HG02623 (cell line): ENCODE results near the gene ITGB5.
"Not testable (repeated sequence)": the region's sequence is repeated elsewhere in the genome, so short reads cannot be mapped to it uniquely, and the experiment has no call there.

Experiments used
- ATAC-seq: cut with Tn5 transposase; IDR thresholded peaks from one replicate; pipeline ENCODE4 v1.9.1; 2021; ENCODE audit warnings: moderate library complexity; ENCODE audit not compliant: unreplicated experiment

ITGB5 gene

GRCh38 chr3:124760601-124761000, 126.6 kb downstream of the ITGB5 start:
- no peak for ATAC-seq

DNA sequence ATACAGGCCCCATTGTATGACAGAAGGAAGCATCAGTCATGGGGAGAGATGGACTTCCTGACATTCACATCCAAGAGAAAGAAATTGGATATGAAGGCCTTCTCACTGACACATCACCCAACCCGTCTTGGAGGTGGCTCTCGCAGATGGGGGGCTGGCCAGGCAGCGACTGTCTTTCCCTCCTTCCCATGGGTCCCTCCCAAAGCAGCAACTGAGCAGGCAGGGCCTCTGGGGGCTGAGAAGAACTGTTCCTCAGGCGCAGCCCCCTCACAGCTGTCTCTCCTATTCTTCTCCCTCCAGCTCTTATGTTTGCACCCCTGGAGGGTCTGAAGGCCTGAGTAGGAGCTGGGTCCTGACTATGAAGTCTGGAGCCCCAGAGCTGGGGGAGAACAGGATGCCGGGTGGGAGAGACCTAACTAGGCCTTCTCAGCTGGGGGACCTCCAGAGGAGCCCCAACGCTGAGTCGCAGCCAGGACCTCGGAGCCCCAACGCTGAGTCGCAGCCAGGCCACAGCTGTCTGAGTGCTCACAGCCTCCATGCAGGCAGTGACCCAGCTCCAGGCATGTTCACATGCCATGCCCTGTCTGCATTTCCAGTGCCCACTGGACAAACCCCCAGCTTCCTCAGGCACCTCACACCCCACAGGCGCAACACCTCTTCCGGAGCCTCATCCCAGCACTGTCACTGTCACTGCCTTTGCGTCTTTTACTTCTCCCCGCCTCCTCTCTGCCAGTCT, 127.3 kb downstream of the ITGB5 start:
- no peak for ATAC-seq

GRCh38 chr3:124758851-124759635, 128.1 kb downstream of the ITGB5 start:
- ATAC-seq, result no peak

DNA sequence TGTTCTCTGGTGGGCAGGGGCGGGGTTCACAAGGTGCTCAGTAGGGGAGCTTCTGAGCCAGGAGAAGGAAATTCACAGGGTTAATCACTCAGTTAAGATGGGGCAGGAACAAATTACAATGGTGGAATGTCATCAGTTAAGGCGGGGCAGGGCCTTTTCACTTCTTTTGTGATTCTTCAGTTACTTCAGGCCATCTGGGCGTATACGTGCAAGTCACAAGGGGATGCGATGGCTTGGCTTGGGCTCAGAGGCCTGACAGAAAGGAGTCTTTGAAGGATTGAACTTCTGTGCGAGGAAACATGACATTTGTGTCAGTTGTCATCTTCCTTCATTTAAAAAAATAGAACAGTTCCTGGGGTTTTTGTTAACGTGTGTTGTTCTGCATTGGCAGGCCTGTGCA, 129.2 kb downstream of the ITGB5 start:
- not testable (repeated sequence) for ATAC-seq

GRCh38 chr3:124752051-124752450, 135.1 kb downstream of the ITGB5 start:
- no peak for ATAC-seq

- no peak for ATAC-seq
Observed at GRCh38 chr3:124751501-124751900, 135.7 kb downstream of the ITGB5 start.

GRCh38 chr3:124749877-124750276, 137.3 kb downstream of the ITGB5 start:
- not testable (repeated sequence) for ATAC-seq

GRCh38 chr3:124748560-124749198, 138.5 kb downstream of the ITGB5 start:
- ATAC-seq, result no peak

DNA sequence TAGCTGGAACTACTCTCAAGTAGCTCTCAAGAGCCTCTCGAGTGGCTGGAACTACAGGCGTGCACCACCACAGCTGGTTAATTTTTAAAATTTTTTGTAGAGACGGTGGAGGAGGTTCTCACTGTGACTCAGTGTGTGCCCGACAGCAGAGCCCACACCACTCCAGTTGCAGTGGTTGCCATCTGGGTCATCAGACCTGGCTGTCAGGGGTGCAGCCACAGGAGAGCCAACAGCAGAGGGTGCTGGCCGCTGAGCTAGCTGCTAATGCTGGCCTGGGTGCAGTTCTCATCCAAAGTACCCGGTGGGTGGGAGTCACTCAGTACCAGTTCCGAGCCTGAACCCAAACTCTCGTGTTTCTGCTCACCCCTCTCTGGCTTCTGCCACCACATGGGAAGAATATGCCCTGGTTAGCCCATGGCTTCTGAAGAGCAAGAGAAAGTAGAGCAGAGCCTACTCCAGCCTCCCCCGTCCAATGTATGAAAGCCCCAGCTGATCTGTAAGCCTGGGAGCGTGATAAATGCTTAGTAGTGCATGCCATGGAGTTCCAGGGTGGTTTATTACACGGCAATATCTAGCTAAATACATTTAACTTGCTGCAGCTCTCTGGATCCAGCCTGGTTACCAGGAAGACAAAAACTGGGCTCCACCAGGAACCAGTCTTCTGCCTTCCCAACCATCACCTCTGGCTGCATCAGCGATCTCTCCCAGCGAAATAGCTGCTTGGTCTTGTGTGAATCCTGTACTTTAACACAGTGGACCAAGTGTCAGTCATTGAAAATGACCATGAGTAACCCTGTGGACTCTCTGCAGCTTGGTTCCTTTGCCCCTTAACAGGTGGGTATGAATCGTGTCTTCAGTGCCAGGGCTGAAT, 139.8 kb downstream of the ITGB5 start:
- no peak for ATAC-seq

GRCh38 chr3:124745756-124746155, 141.4 kb downstream of the ITGB5 start:
- ATAC-seq, result no peak

GRCh38 chr3:124741027-124741426, 146.1 kb downstream of the ITGB5 start:
- ATAC-seq, result no peak

GRCh38 chr3:124731760-124732159, 155.4 kb downstream of the ITGB5 start:
- ATAC-seq, result no peak

DNA sequence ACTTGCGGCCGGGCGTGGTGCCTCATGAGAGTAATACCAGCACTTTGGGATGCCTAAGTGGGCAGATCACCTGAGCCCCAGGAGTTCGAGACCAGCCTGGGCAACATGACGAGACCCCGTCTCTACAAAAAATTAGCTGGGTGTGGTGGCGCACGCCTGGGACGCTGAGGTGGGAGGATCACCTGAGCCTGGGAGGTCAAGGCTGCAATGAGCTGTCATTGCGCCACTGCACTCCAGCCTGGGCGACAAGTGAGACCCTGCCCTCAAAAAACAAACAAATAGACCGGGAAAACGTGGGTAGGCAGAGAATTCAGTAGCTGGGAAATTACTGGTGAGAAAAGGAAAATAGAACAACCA, 156.2 kb downstream of the ITGB5 start:
- no peak for ATAC-seq

DNA sequence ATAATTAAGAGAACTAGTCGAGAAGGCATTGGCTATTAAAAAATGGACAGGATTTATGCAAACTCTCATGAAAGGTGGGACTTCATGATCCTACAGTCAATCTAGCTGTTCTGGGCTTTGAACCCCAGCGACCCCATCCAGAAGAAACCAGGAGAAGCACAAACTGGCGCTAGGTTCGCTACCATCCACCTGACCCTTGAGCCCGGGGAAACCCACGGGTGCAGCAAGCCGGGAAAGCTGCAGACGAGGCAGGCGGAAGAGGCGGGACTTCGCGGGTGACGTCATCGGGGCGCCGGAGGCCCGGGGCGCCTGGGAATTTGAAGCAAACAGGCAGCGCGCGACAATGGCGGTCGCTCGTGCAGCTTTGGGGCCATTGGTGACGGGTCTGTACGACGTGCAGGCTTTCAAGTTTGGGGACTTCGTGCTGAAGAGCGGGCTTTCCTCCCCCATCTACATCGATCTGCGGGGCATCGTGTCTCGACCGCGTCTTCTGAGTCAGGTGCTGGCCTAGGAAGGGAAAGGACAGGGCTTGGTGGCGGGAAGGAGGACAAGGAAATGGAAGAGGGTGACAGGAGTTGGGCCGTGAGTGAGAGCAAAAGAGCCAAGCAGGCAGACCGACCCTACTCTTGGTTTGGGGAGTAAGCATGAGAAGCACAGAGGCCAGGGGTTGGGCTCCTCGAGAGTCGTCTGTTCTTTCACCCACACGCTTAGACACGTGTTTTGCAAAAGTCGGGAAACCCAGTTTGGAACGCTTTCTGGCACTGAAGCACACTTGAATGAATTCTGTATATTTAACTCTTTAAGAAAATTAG, 156.8 kb downstream of the ITGB5 start, which contains the start of gene UMPS:
Gene UMPS (plus strand): TSS at position 324 of the 812 bp plus-strand sequence. CDS start 20 bp downstream, at position 344.
- peak; percentile 94 for ATAC-seq

DNA sequence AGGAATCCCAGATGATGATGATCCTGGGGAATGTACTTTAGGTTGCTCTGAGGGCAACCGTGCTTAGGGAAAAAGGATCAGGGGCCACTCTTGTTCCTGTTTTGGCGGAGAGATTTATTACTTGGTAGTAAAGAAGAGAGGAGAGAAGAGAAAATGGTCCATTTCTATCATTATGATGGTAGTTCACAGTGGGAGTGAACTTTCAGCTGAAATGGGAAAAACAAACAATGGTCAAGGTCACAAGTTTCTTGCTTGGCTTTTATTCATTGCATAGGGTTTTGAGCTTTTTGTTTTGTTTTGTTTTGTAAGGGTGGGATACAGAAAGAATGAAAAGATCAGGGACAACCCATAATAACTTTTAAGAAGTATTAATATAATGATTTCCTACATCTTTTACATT, 164.6 kb downstream of the ITGB5 start:
- no peak for ATAC-seq

GRCh38 chr3:124714223-124714853, 172.8 kb downstream of the ITGB5 start:
- no peak for ATAC-seq
